ENCODE data around the gene PDCD11.

GRCh38 chr10:103382769-103383168 is 13.7 kb upstream of the PDCD11 start:
- TF ChIP-seq, protein P1, sequence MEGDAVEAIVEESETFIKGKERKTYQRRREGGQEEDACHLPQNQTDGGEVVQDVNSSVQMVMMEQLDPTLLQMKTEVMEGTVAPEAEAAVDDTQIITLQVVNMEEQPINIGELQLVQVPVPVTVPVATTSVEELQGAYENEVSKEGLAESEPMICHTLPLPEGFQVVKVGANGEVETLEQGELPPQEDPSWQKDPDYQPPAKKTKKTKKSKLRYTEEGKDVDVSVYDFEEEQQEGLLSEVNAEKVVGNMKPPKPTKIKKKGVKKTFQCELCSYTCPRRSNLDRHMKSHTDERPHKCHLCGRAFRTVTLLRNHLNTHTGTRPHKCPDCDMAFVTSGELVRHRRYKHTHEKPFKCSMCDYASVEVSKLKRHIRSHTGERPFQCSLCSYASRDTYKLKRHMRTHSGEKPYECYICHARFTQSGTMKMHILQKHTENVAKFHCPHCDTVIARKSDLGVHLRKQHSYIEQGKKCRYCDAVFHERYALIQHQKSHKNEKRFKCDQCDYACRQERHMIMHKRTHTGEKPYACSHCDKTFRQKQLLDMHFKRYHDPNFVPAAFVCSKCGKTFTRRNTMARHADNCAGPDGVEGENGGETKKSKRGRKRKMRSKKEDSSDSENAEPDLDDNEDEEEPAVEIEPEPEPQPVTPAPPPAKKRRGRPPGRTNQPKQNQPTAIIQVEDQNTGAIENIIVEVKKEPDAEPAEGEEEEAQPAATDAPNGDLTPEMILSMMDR (IDR thresholded peaks at IDR 0.05; ENCODE audit: low read depth, low read length, missing input control) = no peak
- no peak for TF ChIP-seq ZBTB33 (IDR thresholded peaks at IDR 0.05)
- TF ChIP-seq YY1 (IDR thresholded peaks at IDR 0.05) = no peak
- TF ChIP-seq, protein P2, sequence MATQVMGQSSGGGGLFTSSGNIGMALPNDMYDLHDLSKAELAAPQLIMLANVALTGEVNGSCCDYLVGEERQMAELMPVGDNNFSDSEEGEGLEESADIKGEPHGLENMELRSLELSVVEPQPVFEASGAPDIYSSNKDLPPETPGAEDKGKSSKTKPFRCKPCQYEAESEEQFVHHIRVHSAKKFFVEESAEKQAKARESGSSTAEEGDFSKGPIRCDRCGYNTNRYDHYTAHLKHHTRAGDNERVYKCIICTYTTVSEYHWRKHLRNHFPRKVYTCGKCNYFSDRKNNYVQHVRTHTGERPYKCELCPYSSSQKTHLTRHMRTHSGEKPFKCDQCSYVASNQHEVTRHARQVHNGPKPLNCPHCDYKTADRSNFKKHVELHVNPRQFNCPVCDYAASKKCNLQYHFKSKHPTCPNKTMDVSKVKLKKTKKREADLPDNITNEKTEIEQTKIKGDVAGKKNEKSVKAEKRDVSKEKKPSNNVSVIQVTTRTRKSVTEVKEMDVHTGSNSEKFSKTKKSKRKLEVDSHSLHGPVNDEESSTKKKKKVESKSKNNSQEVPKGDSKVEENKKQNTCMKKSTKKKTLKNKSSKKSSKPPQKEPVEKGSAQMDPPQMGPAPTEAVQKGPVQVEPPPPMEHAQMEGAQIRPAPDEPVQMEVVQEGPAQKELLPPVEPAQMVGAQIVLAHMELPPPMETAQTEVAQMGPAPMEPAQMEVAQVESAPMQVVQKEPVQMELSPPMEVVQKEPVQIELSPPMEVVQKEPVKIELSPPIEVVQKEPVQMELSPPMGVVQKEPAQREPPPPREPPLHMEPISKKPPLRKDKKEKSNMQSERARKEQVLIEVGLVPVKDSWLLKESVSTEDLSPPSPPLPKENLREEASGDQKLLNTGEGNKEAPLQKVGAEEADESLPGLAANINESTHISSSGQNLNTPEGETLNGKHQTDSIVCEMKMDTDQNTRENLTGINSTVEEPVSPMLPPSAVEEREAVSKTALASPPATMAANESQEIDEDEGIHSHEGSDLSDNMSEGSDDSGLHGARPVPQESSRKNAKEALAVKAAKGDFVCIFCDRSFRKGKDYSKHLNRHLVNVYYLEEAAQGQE (IDR thresholded peaks at IDR 0.05) = no peak
- TF ChIP-seq, protein P3, sequence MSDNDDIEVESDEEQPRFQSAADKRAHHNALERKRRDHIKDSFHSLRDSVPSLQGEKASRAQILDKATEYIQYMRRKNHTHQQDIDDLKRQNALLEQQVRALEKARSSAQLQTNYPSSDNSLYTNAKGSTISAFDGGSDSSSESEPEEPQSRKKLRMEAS (IDR thresholded peaks at IDR 0.05) = no peak
- no peak for TF ChIP-seq EGR1 (IDR thresholded peaks at IDR 0.05; ENCODE audit: low read depth in 2 of 2)
- TF ChIP-seq TAF1 (conservative IDR thresholded peaks at IDR 0.05) = no peak
- no peak for TF ChIP-seq RXRA (IDR thresholded peaks at IDR 0.05)
- TF ChIP-seq, protein P4, sequence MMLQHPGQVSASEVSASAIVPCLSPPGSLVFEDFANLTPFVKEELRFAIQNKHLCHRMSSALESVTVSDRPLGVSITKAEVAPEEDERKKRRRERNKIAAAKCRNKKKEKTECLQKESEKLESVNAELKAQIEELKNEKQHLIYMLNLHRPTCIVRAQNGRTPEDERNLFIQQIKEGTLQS (IDR thresholded peaks at IDR 0.05) = no peak
- TF ChIP-seq JUND (IDR thresholded peaks at IDR 0.05) = no peak
- no peak for TF ChIP-seq FOXA1 (IDR thresholded peaks at IDR 0.05)
- TF ChIP-seq NR2F2 (IDR thresholded peaks at IDR 0.05) = no peak
- TF ChIP-seq GABPA (IDR thresholded peaks at IDR 0.05 in 1 of 2, conservative IDR thresholded peaks at IDR 0.05 in 1 of 2) = no peak
- no peak for TF ChIP-seq RAD21 (IDR thresholded peaks at IDR 0.05)

All from liver (tissue), 3 donors.